HepG2 (cell line): ENCODE results near the gene SPCS1. TPM values are rescaled to one million over a fixed set of nuclear protein-coding genes. Genes with fewer than 3 reads are reported as not detected.

ENCODE experiments used
- FOXJ3 ChIP-seq: sonication (generic); formaldehyde crosslinking; IDR thresholded peaks from 2 replicates; pipeline ENCODE4 v1.4.0; 2020; ENCODE audit warnings: missing genetic modification reagents, mild to moderate bottlenecking, borderline replicate concordance
- HOXA7 ChIP-seq: sonication (generic); formaldehyde crosslinking; IDR thresholded peaks from 2 replicates; pipeline ENCODE4 v1.8.1; 2022; ENCODE audit warnings: mild to moderate bottlenecking, missing genetic modification reagents, moderate library complexity
- ISX ChIP-seq: sonication (generic); formaldehyde crosslinking; conservative IDR thresholded peaks from 2 replicates; pipeline ENCODE4 v1.5.0; 2020; ENCODE audit warnings: missing genetic modification reagents
- KMT2A ChIP-seq: sonication (generic); formaldehyde crosslinking; IDR thresholded peaks from 2 replicates; pipeline ENCODE4 v1.4.0; 2020; ENCODE audit warnings: missing genetic modification reagents
- LCORL ChIP-seq, 2 experiments: fragments of 450-650 bp in 1 of 2; sonication (generic) in 1 of 2; formaldehyde crosslinking in 1 of 2; IDR thresholded peaks; 2 replicates each; pipeline versions ENCODE4 v1.5.0 to v1.6.1; 2017 to 2020; ENCODE audit warnings: antibody characterized with exemption in 1 of 2, missing genetic modification reagents in 1 of 2
- PAX8 ChIP-seq: sonication (generic); formaldehyde crosslinking; IDR thresholded peaks from 2 replicates; pipeline ENCODE4 v1.8.0; 2022; ENCODE audit warnings: mild to moderate bottlenecking, missing genetic modification reagents, borderline replicate concordance
- PITX1 ChIP-seq: sonication (generic); formaldehyde crosslinking; IDR thresholded peaks from 2 replicates; pipeline ENCODE4 v1.5.1; 2020; ENCODE audit warnings: mild to moderate bottlenecking, missing genetic modification reagents
- SP5 ChIP-seq: IDR thresholded peaks from 2 replicates; pipeline ENCODE4 v1.6.1; 2016; ENCODE audit warnings: low read depth, borderline replicate concordance
- TFAP4 ChIP-seq: sonication (generic); IDR thresholded peaks from 2 replicates; pipeline ENCODE4 v1.6.1; 2016; ENCODE audit warnings: low read depth, borderline replicate concordance
- TRIM22 ChIP-seq: fragments of 450-650 bp; IDR thresholded peaks from 2 replicates; pipeline ENCODE4 v1.6.1; 2017
- TSC22D2 ChIP-seq: sonication (generic); formaldehyde crosslinking; IDR thresholded peaks from 2 replicates; pipeline ENCODE4 v1.5.1; 2020; ENCODE audit warnings: missing genetic modification reagents, mild to moderate bottlenecking, borderline replicate concordance
- ZBTB25 ChIP-seq: IDR thresholded peaks from 2 replicates; pipeline ENCODE4 v1.6.1; 2018; ENCODE audit warnings: missing genetic modification reagents
- ZNF407 ChIP-seq: sonication (generic); formaldehyde crosslinking; IDR thresholded peaks from one replicate; pipeline ENCODE4 v1.5.1; 2020; ENCODE audit warnings: mild to moderate bottlenecking, missing genetic modification reagents; ENCODE audit errors: not compliant biosample characterization
- ZNF589 ChIP-seq: sonication (generic); formaldehyde crosslinking; conservative IDR thresholded peaks from 2 replicates; pipeline ENCODE4 v1.8.0; 2022; ENCODE audit warnings: mild to moderate bottlenecking, moderate library complexity, missing genetic modification reagents
- ZNF619 ChIP-seq: sonication (generic); formaldehyde crosslinking; IDR thresholded peaks from 2 replicates; pipeline ENCODE4 v1.4.0; 2020; ENCODE audit warnings: mild to moderate bottlenecking, missing genetic modification reagents
- ZNF652 ChIP-seq: IDR thresholded peaks from 2 replicates; pipeline ENCODE4 v1.6.1; 2016; ENCODE audit warnings: low read depth, borderline replicate concordance
- ZNF75D ChIP-seq: sonication (generic); formaldehyde crosslinking; IDR thresholded peaks from 2 replicates; pipeline ENCODE4 v1.8.1; 2023; ENCODE audit warnings: missing genetic modification reagents, mild to moderate bottlenecking, borderline replicate concordance
- polyA plus RNA-seq, 8 experiments: library from polyadenylated mRNA; depleted of rRNA in 3 of 8; stranded (reverse) in 7 of 8; unstranded in 1 of 8; fragments of >200 nt; fragmentation: Illumina TruSeq in 4 of 8; extraction: Trizol in 4 of 8; gene quantifications; 2 replicates each; pipeline versions ENCODE4 v1.2.1 to v1.2.3, GENCODE V29; 2011 to 2016; ENCODE audit warnings: low read depth in 4 of 8, missing spikeins in 1 of 8, mixed read lengths in 1 of 8; ENCODE audit not compliant: insufficient read depth in 1 of 8
- total RNA-seq, 5 experiments: library from RNA; depleted of rRNA; stranded (reverse); fragments of >200 nt; fragmentation: Illumina TruSeq; extraction: Trizol; gene quantifications; 2 replicates each; pipeline ENCODE4 v1.2.3, GENCODE V29; 2016; ENCODE audit warnings: low read depth in 1 of 5

The SPCS1 gene
- total and polyA plus RNA-seq, 2 of the 13 experiments (the other 11 are each of a cell fraction or from before 2014, with no cell fraction given): 84.6 to 120 TPM

DNA sequence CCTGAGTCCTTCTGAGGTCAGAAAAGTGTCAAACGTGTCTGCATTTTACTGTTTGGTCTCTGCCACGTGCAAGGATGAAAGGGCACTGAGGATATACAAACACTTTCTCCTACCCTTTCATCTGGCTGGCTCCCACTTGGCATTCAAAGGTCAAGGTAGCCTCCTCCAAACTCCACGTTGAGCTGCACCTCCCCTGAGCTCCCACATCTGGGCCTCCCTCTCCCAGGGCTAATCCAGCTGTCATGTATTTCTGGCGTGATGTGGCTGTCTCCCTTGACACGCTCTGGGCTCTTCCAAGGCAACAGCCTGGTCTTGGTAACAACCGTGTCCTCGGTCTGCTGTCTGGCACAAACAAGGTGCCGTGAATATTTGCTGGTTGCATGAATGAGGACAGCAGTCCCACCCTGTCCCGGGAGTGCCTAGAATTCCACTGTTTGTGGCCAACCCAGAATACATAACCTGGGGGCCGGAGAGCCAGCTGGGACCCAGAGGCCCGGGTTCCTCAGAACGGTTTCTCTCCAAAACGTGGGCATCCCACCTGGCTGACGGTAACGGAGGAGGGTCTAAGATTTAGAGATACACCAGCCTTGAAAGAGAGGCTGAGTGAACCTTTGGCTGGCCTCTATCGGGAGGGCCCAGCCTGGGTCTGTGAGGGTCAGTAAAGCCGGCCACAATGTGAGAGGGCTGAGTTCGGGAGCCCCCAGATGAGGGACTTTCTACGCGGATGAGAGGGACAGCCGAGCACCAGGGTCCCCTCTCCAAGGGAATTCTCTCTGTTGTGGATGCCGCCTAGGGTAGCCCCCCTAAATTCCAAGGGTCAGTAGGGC, 1.1 kb upstream of the SPCS1 start (continued):
- TF ChIP-seq TSC22D2 (CRISPR knock-in tag) (no peak), TFAP4 (peak; percentile 80; the same call in 1 of the 2 replicates), SP5 (CRISPR knock-in tag) (peak; percentile 75), ISX (CRISPR knock-in tag) (no peak), PAX8 (CRISPR knock-in tag) (no peak), ZNF652 (CRISPR knock-in tag) (peak; percentile 17; the same call in 1 of the 2 replicates), ZNF75D (CRISPR knock-in tag) (no peak), ZNF589 (CRISPR knock-in tag) (no peak), TRIM22 (no peak), LCORL (IDR thresholded peaks at IDR 0.05) (no peak), LCORL (CRISPR knock-in tag; IDR thresholded peaks at IDR 0.05) (peak; percentile 82), HOXA7 (CRISPR knock-in tag) (0 out of 2 replicates have a peak, but pooled peaks have one; percentile 31), ZBTB25 (CRISPR knock-in tag) (peak; percentile 69), KMT2A (CRISPR knock-in tag) (peak; percentile 74; the same call in 1 of the 2 replicates), FOXJ3 (CRISPR knock-in tag) (peak; percentile 70; the same call in 1 of the 2 replicates), ZNF407 (no peak), PITX1 (CRISPR knock-in tag) (peak; percentile 97), ZNF619 (CRISPR knock-in tag) (no peak)
